ENCODE results near the gene LIFR. TPM values are rescaled to one million over a fixed set of nuclear protein-coding genes. Genes with fewer than 3 reads are reported as not detected.

LIFR gene
- total RNA-seq, 1 donor from 2014 or later: 33.4 TPM

DNA sequence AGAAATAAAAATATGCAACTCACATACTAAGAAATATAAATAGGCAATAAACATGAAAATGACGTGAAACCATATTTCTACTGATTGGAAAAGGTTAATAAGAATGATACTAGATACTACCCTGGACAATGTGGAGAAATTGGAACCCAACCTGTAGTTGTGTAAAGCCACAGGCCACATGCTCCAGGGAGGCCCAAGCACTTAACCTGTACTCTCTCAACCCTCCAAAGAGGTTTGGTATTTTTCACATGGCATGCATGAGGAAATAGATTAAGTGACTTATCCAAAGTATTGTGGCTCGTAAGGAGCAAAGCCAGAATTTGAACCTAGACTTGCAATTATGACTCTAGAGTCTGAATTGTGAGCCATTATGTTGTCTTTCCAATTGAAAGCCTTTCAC lies 13.4 kb downstream of the LIFR start:
- Mint-ChIP-seq H3K4me3 (ENCODE audit: low read depth) (no peak overlapping the region), H3K9me3 (ENCODE audit: low read depth) (no peaks in the 10 kb centered on the region), H3K4me1 (ENCODE audit: low read depth) (peaks cover 14% of the 10 kb centered on the region), H3K27ac (no peak overlapping the region), H3K27me3 (no peaks in the 10 kb centered on the region), H3K36me3 (ENCODE audit: insufficient read depth) (peaks cover 2% of the 10 kb centered on the region)
- no peak for DNase-seq (ENCODE audit: low spot score, unreplicated experiment)
- TF ChIP-seq, protein P1, sequence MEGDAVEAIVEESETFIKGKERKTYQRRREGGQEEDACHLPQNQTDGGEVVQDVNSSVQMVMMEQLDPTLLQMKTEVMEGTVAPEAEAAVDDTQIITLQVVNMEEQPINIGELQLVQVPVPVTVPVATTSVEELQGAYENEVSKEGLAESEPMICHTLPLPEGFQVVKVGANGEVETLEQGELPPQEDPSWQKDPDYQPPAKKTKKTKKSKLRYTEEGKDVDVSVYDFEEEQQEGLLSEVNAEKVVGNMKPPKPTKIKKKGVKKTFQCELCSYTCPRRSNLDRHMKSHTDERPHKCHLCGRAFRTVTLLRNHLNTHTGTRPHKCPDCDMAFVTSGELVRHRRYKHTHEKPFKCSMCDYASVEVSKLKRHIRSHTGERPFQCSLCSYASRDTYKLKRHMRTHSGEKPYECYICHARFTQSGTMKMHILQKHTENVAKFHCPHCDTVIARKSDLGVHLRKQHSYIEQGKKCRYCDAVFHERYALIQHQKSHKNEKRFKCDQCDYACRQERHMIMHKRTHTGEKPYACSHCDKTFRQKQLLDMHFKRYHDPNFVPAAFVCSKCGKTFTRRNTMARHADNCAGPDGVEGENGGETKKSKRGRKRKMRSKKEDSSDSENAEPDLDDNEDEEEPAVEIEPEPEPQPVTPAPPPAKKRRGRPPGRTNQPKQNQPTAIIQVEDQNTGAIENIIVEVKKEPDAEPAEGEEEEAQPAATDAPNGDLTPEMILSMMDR (IDR thresholded peaks at IDR 0.05; ENCODE audit: unreplicated experiment): no peak

DNA sequence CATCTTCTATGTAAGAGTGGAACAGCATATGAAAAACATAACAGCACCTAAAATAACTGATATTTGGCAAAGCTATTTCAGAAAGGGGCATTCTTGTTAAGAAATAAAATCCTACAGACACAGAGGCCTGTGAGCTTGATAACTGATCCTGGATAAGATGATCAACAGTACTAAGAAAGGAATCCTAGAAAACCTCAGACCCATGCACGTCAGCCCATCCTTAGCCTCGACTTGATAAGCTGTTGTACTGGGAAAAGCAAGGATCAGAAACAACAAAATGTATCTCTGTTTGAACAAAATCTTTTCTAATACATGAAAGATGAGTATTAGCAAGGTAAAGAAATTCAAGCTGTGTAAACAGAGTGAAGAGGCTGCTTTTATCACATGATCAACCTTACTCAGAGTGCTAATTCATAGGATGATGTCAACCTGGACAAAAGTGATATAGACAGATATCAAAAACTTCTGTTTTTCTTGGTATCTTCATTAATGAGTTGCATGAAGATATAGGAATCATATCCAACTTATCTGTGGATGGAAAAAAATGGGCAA lies 15.2 kb downstream of the LIFR start:
- no peak overlapping the region for H3K27ac Mint-ChIP-seq
- H3K27me3 Mint-ChIP-seq: no peaks in the 10 kb centered on the region
- DNase-seq (ENCODE audit: low spot score, unreplicated experiment): no peak
- peaks cover 2% of the 10 kb centered on the region for H3K36me3 Mint-ChIP-seq (ENCODE audit: insufficient read depth)
- no peak overlapping the region for H3K4me3 Mint-ChIP-seq (ENCODE audit: low read depth)
- H3K4me1 Mint-ChIP-seq (ENCODE audit: low read depth): peaks cover 14% of the 10 kb centered on the region
- TF ChIP-seq, protein P1 (IDR thresholded peaks at IDR 0.05; ENCODE audit: unreplicated experiment): no peak
- H3K9me3 Mint-ChIP-seq (ENCODE audit: low read depth): no peaks in the 10 kb centered on the region

DNA sequence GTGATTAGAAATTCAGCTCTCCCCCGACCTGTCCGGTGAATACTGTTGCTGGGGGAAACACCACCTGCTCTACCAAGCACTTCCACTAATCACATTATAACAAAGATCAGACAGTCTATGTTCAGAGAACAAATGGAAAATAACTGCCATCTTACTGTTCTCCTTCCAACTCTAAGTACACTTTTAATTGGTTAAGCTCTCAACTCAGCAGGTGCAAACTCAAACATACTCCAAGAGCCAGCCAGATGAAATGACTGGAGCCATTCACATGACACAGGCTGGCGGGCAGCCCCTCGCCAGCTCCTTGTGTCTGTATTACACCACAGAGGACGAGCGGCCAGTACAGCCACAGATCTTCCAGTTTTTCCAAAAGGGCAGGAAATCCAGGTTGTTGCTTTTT lies 16.1 kb downstream of the LIFR start:
- peaks cover 2% of the 10 kb centered on the region for H3K36me3 Mint-ChIP-seq (ENCODE audit: insufficient read depth)
- no peak overlapping the region for H3K4me3 Mint-ChIP-seq (ENCODE audit: low read depth)
- TF ChIP-seq, protein P1 (IDR thresholded peaks at IDR 0.05; ENCODE audit: unreplicated experiment): no peak
- H3K27ac Mint-ChIP-seq: no peak overlapping the region
- no peak for DNase-seq (ENCODE audit: low spot score, unreplicated experiment)
- peaks cover 19% of the 10 kb centered on the region for H3K4me1 Mint-ChIP-seq (ENCODE audit: low read depth)
- H3K9me3 Mint-ChIP-seq (ENCODE audit: low read depth): no peaks in the 10 kb centered on the region
- no peaks in the 10 kb centered on the region for H3K27me3 Mint-ChIP-seq

DNA sequence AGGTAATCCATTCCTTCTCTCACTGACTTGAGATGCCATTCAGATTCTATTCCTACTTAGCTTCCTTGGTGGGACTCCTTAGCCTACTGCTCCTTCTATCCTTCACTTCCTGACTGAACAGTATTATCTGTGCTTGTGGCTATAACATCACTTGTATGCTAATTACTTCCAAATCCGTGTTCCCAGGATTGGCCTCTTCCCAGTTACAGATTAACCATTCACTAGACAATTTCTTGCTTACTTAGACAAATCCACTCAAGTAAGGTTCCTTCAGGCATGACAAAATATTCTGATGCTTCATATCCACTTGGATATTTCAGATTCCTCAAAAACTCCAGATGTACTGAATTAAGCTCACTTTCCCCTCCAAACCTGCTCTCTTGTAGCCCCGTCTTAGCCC lies 18.3 kb downstream of the LIFR start:
- H3K27ac Mint-ChIP-seq: no peak overlapping the region
- H3K4me3 Mint-ChIP-seq (ENCODE audit: low read depth): no peak overlapping the region
- no peaks in the 10 kb centered on the region for H3K27me3 Mint-ChIP-seq
- peaks cover 22% of the 10 kb centered on the region for H3K4me1 Mint-ChIP-seq (ENCODE audit: low read depth)
- H3K9me3 Mint-ChIP-seq (ENCODE audit: low read depth): no peaks in the 10 kb centered on the region
- TF ChIP-seq, protein P1 (IDR thresholded peaks at IDR 0.05; ENCODE audit: unreplicated experiment): no peak
- peaks cover 2% of the 10 kb centered on the region for H3K36me3 Mint-ChIP-seq (ENCODE audit: insufficient read depth)
- no peak for DNase-seq (ENCODE audit: low spot score, unreplicated experiment)

DNA sequence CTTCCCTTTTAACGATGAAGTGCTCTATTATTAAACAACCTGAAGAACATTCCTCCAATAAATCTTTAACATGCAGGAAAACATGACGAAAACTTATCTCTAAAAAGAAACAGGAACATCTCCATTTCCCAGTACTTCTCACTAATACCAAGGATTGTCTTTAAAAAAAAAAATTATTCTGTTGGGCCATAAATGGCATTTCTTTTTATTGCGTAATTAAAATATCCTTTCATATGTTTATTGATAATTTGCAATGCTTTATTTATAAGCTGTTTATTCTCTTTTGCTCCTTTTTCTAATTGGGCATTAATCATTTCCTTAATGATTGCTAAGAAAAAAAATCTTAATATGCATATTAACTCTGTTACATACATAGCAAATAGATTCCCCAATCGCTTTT lies 18.9 kb downstream of the LIFR start:
- DNase-seq (ENCODE audit: low spot score, unreplicated experiment): no peak
- Mint-ChIP-seq H3K4me3 (ENCODE audit: low read depth) (no peak overlapping the region), H3K9me3 (ENCODE audit: low read depth) (no peaks in the 10 kb centered on the region), H3K27ac (no peak overlapping the region), H3K27me3 (no peaks in the 10 kb centered on the region), H3K36me3 (ENCODE audit: insufficient read depth) (peaks cover 2% of the 10 kb centered on the region), H3K4me1 (ENCODE audit: low read depth) (peaks cover 22% of the 10 kb centered on the region)
- TF ChIP-seq, protein P1 (IDR thresholded peaks at IDR 0.05; ENCODE audit: unreplicated experiment): no peak
